PC-3 (cell line): ENCODE measurements around the gene MMGT1.

ENCODE experiments used
- CTCF ChIP-seq: fragments of 300-600 bp; sonication (generic); conservative IDR thresholded peaks from 2 replicates; pipeline ENCODE4 v1.5.1; 2017; ENCODE audit warnings: antibody characterized with exemption, low read depth, mild to moderate bottlenecking, low read length
- EZH2 ChIP-seq: fragments of 300-600 bp; sonication (generic); IDR thresholded peaks from one replicate; pipeline ENCODE4 v1.6.1; 2017; ENCODE audit warnings: antibody characterized with exemption, mild to moderate bottlenecking, low read length; ENCODE audit not compliant: unreplicated experiment

- TF ChIP-seq CTCF, result no peak
- TF ChIP-seq EZH2, result no peak
Observed at GRCh38 chrX:135974279-135974856, 580 bp upstream of the MMGT1 start.
